Left renal pelvis (tissue), 4 donors: Measurements from ENCODE around the gene PPFIBP2. TPM values are rescaled to one million over a fixed set of nuclear protein-coding genes. Genes with fewer than 3 reads are reported as not detected.
A peak's percentile ranks its signal among the peaks of the same experiment; 100 is the strongest.
"Not testable (repeated sequence)": the region's sequence is repeated elsewhere in the genome, so short reads cannot be mapped to it uniquely, and the experiment has no call there.

ENCODE experiments used
- DNase-seq, 4 donors: peaks; one replicate each; pipeline ENCODE4 v3.0.0-alpha.2; 2013; ENCODE audit warnings: low read depth in 4 of 4, low spot score in 3 of 4
- polyA plus RNA-seq, 4 donors: library from polyadenylated mRNA; unstranded; fragments of 120-200 nt; gene quantifications; one replicate each; pipeline ENCODE4 v1.2.1, GENCODE V29; 2013; ENCODE audit not compliant: insufficient read length in 4 of 4

Gene PPFIBP2
- polyA plus RNA-seq, 4 donors, result 10.1 to 78.7 (median 59.0) TPM

DNA sequence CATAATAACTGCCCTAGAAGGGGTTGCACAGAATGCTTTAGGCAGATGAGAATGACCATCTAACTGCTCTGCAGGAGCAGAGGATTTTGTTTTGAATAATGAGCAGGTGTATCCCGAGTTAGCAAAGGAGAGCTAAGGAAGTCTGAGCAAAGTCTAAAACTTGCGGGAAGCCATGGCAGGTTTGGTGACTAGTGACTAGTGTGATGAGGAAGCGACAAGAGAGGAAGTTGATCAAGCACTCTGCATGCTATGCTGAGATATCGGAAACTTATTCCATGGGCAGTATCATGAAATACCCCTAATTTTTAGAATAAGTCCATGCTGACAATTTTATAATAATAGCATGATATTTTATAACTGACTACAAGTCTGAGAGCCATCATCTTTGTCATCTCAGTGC, 15.6 kb upstream of the PPFIBP2 start:
- no peak for DNase-seq

- no peak for DNase-seq
These were observed 14.7 kb upstream of the PPFIBP2 start for GRCh38 chr11:7499081-7499480.

DNA sequence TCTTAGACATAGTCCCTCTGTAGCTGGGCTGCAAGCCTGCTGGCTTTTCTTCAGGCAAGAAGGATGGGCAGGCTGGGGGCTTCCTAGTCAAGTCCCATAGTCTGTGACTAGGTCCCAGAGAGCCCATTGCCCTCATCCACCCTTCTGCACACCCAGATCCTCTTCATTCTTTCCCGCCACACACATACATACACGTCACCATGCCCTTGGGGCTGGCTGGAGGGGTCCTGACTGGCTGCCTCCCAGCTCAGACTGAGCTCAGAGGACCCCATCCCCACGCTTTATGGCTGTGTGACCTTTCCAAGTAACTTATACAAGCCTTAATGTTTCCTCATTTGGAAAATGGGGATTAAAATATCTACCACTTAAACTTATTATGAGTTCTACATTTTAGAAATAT, 13.5 kb upstream of the PPFIBP2 start:
- no peak for DNase-seq

DNA sequence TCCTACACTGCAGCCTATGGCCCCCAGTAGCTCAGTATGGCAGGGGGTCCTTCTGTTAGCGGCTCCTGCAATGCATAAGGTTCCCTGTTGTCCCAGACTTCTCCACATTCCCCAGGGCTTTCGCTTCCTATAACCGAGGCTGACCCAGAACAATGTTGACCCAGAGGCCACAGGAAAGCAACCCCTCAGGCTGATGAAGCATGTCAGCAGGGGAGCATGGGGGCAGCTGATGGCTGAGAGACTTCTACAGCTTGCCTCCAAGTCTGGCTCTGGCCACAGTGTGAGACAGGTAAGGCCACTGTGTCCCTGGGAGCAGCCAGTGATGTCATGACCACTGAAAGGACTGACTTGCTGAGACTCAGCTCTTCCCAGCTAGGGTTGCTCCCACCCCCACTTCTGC, 12.5 kb upstream of the PPFIBP2 start:
- no peak for DNase-seq

DNA sequence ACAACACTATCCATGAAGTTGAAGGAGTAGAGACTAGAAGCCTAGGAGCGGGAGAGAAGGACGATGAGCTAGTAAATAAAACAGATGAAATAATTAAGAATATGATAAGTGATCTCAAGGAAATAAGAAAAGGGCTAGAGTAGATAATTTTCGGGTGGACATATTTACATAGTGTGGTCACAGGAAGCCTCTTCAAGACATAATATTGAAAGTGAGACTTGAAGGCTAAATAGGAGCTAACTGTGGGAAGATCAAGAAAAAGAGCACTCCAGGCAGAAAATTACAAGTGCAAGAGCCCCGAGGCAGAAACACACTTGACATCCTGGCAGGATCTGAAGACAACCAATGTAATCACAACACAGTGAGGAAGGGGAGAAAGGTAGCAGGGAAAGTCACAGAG, 11.9 kb upstream of the PPFIBP2 start:
- no peak for DNase-seq

- no peak for DNase-seq
These were observed 7.6 kb upstream of the PPFIBP2 start for GRCh38 chr11:7506243-7506642.

DNA sequence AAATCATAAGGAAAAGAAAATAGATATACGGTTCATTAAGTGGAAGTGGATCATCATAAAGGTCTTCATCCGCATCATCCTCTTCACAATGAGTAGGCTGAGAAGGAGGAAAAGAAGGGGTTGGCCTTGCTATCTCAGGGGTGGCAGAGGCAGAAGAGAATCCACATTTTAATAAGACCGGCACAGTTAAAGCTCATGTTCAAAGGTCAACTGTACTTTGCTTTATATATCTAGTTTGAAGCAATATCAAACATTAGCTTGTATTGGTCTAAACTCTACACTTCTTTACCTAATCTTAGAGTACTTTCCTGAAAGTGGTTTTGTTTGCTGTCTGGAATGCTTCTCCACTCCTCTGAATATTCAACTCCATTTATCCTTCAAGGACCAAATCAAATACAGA, 5.7 kb upstream of the PPFIBP2 start:
- DNase-seq, result no peak

DNA sequence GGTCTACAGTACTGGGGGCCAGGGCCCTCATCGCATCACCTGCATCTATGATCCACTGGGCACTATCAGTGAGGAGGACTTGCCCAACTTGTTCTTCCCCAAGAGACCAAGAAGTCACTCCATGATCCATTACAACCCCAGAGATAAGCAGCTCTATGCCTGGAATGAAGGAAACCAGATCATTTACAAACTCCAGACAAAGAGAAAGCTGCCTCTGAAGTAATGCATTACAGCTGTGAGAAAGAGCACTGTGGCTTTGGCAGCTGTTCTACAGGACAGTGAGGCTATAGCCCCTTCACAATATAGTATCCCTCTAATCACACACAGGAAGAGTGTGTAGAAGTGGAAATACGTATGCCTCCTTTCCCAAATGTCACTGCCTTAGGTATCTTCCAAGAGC, 3.8 kb upstream of the PPFIBP2 start:
- DNase-seq, result no peak

DNA sequence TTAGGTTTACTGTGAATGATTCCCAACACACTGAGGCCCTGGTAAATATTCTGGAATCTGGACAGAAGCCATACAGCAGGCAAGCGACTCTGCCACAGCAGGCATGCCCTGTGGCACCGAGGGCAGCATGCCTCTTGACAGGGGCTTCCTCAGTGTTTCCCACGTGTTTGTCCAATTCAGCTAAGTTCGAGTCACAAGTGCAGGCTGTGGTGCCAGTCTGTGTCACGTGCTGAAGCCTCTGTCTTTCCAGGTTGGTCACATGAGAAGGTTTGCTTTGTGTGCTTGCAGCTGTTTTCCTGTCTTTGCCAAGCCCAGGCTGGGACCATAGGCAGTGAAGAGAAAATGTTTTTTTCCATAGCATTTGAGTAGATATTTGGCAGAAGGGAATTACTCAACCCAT, 2.4 kb upstream of the PPFIBP2 start:
- DNase-seq, result no peak

DNA sequence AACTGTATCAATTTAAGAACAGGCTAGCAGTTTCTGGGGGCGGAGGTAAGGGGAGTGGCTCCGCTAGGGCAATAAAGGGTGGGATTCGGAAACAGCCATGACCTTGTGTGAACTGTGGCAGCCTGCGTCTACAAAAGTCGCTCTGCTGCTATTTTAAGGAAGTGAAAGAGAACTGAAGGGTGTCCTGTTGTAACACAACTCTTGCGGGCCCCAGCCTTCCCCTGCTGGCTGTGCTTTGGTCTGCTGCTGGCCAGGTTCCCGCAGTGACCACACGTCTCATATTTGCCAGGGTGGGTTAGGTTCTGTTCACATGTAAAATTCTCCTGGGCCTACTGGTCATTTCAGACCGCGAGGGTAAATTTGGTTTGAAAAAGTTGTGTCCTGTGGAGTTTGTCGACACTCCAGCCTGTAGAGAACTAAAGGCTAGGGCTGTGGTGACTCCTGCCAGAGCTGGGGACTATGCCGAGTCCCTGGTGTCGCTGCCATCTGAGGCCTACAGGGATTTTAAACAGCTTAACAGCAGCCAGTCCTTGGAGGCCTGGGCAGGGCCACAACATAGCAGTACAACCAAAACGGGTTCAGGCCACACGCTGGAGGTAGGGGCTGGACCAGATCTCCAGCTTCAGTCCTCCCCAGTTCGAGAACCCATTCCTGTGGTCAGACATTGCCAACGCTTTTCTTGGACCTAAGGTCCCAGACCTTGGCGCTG, 1.1 kb upstream of the PPFIBP2 start:
- DNase-seq, result peak in 2 of 4 donors; percentile 40 to 48

GRCh38 chr11:7514099-7514591, 346 bp downstream of the PPFIBP2 start:
- no peak for DNase-seq

GRCh38 chr11:7515447-7515886, 1.7 kb downstream of the PPFIBP2 start:
- DNase-seq, result no peak

- no peak for DNase-seq
These were observed 2.7 kb downstream of the PPFIBP2 start for GRCh38 chr11:7516475-7516874.

DNA sequence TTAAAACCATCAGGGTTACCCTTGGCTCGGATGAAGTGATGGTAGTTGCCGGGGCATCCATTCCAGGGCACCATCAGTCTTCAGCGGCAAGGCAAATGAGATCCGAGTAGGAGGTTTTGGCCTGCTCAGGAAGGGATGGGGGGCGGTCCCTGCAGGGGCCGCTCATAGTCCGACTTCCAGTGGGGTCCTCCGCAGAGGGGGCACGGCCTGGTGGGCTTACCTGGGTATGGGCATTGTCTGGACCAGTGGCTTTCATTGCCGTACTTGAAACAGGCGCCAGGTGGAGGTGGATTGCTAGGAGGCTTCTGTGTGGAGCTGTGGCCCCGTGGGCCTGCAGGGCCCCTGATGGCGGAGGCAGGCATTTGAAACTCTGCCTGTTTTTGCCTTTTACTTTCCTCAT, 3.9 kb downstream of the PPFIBP2 start:
- DNase-seq, result not testable (repeated sequence)

DNA sequence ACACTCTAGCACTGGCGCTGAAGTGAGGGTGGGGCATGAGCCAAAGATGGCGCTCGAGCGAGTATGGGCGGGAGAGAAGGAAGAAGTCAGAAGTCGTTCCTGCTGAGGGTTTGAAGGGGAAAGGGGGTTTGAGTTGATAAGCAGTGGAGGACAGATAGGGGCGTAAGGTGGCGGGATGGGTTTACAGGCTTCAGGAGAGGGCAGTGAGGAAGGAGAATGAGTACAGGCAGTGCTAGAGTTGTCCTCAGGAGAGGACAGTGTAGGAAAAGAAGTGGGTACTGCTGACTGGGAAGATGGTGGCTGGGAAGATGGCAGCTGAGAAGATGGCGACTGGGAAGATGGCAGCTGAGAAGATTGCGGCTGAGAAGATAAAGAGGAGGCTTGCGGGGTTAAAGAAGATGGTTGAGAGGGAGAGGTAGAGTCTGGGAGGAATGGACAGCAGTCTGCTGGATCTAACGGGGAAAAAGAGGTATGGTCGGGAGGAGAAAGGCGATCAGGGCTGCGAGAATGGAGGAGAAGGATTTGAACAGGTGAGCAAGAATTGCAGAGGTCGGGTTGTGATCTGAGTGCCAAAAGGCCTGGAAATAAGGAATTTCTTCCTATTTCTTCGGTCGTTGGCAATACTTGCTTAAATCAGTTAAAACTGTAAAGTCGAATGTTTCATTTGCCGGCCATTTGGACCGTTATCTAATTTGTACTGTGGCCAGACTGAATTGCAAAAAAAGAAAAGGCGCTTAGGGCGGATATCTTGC, 5.2 kb downstream of the PPFIBP2 start:
- DNase-seq, result no peak

GRCh38 chr11:7520011-7520942, 6.5 kb downstream of the PPFIBP2 start:
- DNase-seq, result no peak

DNA sequence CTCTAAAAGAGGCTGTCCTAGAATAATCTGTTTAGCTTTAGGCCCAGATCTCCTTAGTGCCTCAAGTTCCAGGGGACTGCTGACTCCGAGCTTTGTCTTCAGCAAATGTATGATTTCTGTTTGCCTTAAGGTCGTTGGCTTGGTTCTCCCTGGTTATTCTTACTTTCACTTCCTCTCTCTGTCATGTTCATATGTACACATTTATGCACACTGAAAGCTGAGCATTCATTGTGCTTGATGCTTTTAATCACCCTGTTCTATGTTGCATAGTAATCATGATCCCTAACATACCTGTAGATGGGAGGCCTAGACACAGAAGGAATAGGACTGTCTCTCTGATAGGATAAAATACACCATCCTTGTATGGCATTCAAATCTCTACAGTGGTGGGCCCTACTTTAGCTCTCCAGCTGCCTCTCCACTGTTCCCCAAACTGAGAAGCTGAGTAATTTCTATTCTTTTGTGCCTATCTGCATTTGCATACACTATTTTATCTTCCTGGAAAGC, 7.2 kb downstream of the PPFIBP2 start:
- no peak for DNase-seq

DNA sequence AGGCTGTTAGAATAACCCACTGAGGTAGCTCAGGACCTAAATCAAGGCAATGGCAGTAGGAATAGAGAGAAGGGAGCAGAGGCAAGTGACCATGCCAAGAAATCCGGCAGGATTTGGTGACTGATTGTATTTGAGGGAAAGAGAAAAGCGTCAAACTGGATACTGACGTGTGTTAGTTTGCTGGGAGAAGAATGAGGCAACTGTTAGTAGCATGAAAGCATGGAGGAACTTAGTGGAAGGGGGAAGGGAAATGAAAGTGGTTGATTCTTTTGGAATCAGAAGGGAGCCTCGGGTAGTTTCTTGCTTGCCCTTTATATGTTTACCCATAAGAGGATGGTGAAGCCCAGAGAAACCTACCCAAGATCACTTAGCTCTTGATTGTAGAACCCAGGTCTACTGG, 8.3 kb downstream of the PPFIBP2 start:
- DNase-seq, result no peak

- DNase-seq, result no peak
These were observed 8.7 kb downstream of the PPFIBP2 start for GRCh38 chr11:7522546-7522945.

DNA sequence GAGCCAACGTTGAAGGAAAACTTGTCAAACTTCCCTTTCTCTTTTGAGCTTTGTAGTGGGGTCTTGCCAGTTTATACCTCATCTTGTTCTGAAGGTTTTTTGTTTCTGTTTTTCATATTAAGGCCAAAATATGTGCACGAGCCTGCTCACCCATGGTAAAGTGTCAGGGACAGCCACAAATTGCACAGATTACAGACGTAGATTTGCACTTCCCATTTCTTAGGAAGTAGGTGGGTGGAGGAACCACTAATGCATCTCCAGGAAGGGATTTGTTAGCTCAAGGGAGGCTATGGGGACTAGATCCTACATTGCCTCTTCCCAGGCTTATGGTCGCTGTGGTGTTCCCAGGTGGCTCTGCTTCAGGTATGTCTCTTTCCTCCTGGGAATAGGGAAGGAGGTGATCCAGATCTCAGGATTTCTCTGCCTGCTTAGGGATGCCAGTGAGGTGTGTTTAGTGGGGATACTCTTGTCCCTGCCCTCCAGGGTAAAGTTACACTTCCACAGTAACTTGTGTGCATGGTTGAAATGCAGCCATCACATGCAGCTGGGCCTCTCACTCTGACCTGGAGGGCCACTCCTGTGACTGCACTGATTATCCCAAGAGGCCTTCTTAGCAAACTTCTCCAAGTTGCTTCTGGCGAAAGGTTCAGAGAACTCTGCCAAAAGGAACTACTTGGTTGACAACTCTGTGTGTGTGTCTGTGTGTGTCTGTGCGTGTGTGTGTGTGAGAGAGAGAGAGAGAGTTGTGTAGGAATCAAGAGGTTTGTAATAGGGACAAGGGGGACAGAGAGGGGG, 9.8 kb downstream of the PPFIBP2 start:
- DNase-seq, result no peak
